Duodenal mucosa (tissue), 2 donors: ENCODE data around the gene TRPM2.

Experiments used
- H3K27ac ChIP-seq: one replicate; pipeline ENCODE4 v1.7.0; 2013; ENCODE audit warnings: low read depth, low read length
- H3K27me3 ChIP-seq, 2 donors: one replicate each; pipeline ENCODE4 v1.7.0; 2013; ENCODE audit warnings: low read length in 2 of 2, control low read depth in 1 of 2; ENCODE audit not compliant: insufficient read depth in 2 of 2, control insufficient read depth in 1 of 2
- H3K36me3 ChIP-seq, 2 donors: one replicate each; pipeline ENCODE4 v1.7.0; 2013; ENCODE audit warnings: low read length in 2 of 2, control low read depth in 1 of 2; ENCODE audit not compliant: insufficient read depth in 2 of 2, control insufficient read depth in 1 of 2
- H3K4me1 ChIP-seq, 2 donors: one replicate each; pipeline ENCODE4 v1.7.0; 2013; ENCODE audit warnings: low read length in 2 of 2, control low read depth in 1 of 2; ENCODE audit not compliant: insufficient read depth in 2 of 2, control insufficient read depth in 1 of 2
- H3K4me3 ChIP-seq, 2 donors: one replicate each; pipeline ENCODE4 v1.7.0; 2013; ENCODE audit warnings: low read length in 2 of 2, low read depth in 1 of 2
- H3K9ac ChIP-seq, 2 donors: one replicate each; pipeline ENCODE4 v1.7.0; 2013; ENCODE audit warnings: low read length in 2 of 2, low read depth in 1 of 2
- H3K9me3 ChIP-seq, 2 donors: one replicate each; pipeline ENCODE4 v1.7.0; 2013; ENCODE audit warnings: low read length in 2 of 2, control low read depth in 1 of 2; ENCODE audit not compliant: control insufficient read depth in 1 of 2

The TRPM2 gene

DNA sequence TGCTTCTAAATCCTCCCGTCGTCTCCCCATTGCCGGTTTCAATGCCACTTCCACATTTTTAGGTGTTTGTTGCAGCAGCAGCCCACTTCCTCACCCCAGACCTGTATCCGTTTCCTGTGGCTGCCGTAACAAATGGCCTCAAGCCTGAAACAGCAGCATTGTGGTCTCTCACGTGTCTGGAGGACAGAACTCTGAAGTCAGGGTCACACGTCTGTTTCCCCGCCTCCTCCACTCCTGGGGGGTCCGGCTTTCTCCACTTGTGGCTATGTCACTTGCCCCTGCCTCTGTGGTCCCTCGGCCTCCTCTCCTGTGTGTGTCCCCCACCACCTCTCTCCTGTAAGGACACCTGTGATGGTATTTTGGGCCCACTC is 21.8 kb downstream of the TRPM2 start:
- Histone ChIP-seq H3K4me1 (peaks cover 0 to 18% of the 10 kb centered on the region in 2 donors), H3K9ac (no peak overlapping the region), H3K27ac (no peak overlapping the region), H3K9me3 (no peaks in the 10 kb centered on the region), H3K36me3 (peaks cover 0 to 3% of the 10 kb centered on the region in 2 donors), H3K4me3 (no peak overlapping the region), H3K27me3 (peaks cover 2 to 4% of the 10 kb centered on the region in 2 donors)

DNA sequence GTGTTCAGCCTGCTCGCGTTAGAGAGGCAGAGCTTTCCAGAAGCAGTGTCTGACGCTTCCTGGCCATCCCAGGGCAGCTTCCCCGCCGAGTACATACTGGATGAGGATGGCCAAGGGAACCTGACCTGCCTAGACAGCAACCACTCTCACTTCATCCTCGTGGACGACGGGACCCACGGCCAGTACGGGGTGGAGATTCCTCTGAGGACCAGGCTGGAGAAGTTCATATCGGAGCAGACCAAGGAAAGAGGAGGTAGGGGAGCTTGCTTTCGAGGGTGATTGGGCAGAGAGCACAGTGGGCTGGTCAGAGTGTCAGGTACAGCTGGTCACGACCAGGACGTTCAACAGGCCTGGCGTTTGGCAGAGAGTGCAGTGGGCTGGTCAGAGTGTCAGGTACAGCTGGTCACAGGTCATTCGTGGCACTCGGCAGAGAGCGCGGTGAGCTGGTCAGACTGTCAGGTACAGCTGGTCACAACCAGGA is 22.4 kb downstream of the TRPM2 start:
- no peak overlapping the region for H3K4me3 ChIP-seq
- peaks cover 0 to 3% of the 10 kb centered on the region in 2 donors for H3K36me3 ChIP-seq
- H3K9me3 ChIP-seq, result no peaks in the 10 kb centered on the region
- H3K9ac ChIP-seq, result no peak overlapping the region
- H3K4me1 ChIP-seq, result peaks cover 0 to 18% of the 10 kb centered on the region in 2 donors
- H3K27me3 ChIP-seq, result peaks cover 0 to 2% of the 10 kb centered on the region in 2 donors
- H3K27ac ChIP-seq, result no peak overlapping the region

DNA sequence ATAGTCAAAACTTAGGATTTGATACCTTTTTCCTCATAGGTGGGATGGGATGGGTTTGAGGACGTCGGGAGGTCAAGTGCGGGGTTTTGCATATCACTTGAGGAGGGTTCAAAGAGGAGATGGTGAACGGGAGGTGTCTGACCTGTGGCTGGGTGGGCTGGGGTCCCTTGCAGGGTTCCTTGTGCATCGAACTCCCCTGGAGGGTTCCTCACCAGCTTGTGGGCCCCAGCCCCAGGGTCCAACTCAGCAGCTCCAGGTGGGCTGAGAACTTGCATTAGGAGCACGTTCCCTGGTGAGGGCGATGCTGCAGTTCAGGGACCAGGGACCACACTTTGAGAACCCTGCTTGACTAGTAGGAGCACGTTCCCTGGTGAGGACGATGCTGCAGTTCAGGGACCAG is 23.2 kb downstream of the TRPM2 start:
- Histone ChIP-seq H3K27ac (no peak overlapping the region), H3K9me3 (no peaks in the 10 kb centered on the region), H3K36me3 (peaks cover 0 to 3% of the 10 kb centered on the region in 2 donors), H3K4me3 (no peak overlapping the region), H3K9ac (no peak overlapping the region), H3K27me3 (peaks cover 0 to 2% of the 10 kb centered on the region in 2 donors), H3K4me1 (peaks cover 0 to 18% of the 10 kb centered on the region in 2 donors)

DNA sequence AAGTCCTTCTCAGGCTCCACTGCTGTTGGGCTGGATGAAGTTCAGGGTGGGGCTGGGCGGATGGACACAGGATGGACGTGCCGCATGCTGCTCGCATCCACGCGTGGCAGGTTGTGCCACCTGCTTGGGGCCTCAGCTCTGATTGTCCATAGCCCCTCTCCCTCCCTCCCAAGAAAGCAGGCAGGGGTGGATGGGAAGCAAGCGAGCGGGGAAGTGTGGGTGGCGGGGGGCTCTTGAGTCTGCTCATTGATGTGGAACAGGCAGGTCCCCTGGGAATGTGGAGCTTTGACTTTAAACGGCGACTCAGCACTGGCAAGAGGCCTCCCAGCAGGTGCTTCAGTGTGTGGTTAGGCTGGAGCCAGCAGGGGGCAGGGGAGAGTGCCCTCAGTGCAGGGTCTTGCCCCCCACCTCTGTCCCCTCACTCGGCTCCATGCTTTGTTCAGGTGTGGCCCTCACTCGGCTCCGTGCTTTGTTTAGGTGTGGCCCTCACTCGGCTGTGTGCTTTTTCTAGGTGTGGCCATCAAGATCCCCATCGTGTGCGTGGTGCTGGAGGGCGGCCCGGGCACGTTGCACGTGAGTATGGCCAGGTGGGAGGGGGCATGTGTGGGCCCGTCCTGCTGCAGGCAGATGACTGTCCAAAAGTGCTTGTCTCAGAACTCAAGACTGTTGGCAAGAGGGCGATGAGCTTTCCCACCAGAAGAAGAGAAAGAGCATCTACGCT is 23.9 kb downstream of the TRPM2 start:
- Histone ChIP-seq H3K27me3 (peaks cover 0 to 2% of the 10 kb centered on the region in 2 donors), H3K4me3 (no peak overlapping the region), H3K9ac (no peak overlapping the region), H3K4me1 (peaks cover 0 to 18% of the 10 kb centered on the region in 2 donors), H3K27ac (no peak overlapping the region), H3K9me3 (no peaks in the 10 kb centered on the region), H3K36me3 (peaks cover 0 to 3% of the 10 kb centered on the region in 2 donors)

DNA sequence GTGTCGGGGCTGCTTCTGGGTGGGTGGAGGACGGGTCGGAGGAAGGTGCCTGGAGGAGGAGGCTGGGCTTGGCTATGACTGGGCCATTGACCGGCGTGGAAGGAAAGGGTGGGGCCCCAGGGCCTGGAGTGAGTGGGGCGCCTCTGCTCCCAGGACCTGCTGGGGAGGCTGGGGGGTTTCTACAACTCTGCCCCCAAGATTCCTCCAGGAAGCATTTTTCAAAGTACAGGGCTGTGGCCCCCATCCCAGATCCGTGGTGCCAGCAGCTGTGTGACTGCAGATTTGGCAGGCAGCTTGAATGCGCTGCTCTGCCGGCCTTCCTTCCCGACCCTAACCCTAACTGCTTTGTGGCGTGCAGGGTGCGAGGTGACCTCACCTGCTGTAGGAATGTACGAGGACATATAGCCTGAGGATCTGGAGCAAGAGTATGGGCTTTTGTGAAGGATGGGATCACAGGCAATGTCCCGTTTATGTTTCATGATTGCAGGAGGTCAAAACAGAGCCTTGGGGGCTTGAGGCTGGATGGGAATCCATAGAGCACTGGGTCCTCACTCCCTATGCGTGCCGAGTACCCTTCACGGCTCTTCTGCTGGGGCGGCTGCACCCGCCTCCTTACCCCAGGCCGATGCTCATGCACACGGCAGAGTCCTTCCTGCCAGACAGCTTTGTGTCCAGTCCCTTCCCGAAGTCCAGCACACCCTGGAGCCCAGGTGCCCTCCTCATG is 24.7 kb downstream of the TRPM2 start:
- H3K9me3 ChIP-seq, result no peaks in the 10 kb centered on the region
- H3K27me3 ChIP-seq, result peaks cover 0 to 2% of the 10 kb centered on the region in 2 donors
- H3K36me3 ChIP-seq, result peaks cover 0 to 3% of the 10 kb centered on the region in 2 donors
- no peak overlapping the region for H3K27ac ChIP-seq
- no peak overlapping the region for H3K4me3 ChIP-seq
- H3K4me1 ChIP-seq, result peaks cover 0 to 18% of the 10 kb centered on the region in 2 donors
- no peak overlapping the region for H3K9ac ChIP-seq

DNA sequence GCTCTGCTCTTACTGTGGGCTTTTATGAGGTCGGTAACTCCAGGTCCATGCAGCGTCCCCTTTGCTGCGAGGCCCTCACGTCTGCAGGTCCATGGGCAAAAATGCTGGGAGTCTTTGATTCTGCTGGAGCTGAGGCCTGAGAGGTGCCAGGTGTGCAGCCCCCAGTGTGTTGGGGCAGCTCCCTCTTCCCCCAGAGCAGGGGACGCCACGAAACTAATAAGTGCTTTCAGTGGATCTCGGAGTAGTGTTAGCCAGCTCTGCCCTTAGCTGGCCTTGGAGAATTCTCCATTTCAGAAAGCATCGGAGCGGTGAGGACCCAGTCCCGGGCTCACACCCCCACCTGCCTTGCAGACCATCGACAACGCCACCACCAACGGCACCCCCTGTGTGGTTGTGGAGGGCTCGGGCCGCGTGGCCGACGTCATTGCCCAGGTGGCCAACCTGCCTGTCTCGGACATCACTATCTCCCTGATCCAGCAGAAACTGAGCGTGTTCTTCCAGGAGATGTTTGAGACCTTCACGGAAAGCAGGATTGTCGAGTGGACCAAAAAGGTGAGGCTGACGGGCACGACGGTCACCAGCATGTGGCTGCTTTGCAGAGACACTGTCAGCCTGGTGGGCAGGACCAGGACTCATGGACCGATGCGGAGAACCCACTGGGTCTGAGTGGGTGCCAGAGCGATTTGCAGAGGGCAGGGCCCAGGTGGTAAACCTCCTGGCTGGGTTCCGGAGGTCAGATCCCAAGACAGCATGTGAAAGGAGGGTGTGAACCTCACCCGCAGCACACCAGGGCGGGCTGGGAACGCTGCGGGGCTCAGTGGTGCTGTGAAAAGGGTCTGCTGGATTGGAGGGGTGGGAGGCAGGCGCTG is 25.5 kb downstream of the TRPM2 start:
- Histone ChIP-seq H3K9me3 (no peaks in the 10 kb centered on the region), H3K27me3 (peaks cover 0 to 2% of the 10 kb centered on the region in 2 donors), H3K9ac (no peak overlapping the region), H3K27ac (no peak overlapping the region), H3K4me1 (peaks cover 0 to 18% of the 10 kb centered on the region in 2 donors), H3K36me3 (peaks cover 0 to 3% of the 10 kb centered on the region in 2 donors), H3K4me3 (no peak overlapping the region)

DNA sequence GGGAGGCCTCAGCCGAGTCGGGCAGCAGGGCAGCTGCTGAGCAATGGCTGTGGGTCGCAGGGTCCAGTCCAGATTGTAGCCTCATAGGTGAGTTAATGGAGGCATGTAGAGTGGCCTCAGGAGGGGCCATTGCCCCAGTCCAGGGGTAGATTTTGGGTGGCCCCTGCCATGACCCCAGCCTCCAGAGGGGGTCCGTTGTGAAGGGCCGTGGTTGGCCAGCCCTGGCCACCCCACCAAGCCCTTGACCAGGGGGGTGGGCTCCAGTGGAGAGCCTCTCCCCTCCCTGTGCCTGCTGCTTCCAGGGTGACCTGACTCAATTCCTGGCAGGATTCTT is 26.1 kb downstream of the TRPM2 start:
- peaks cover 0 to 2% of the 10 kb centered on the region in 2 donors for H3K27me3 ChIP-seq
- peaks cover 0 to 3% of the 10 kb centered on the region in 2 donors for H3K36me3 ChIP-seq
- H3K9ac ChIP-seq, result no peak overlapping the region
- peaks cover 0 to 15% of the 10 kb centered on the region in 2 donors for H3K4me1 ChIP-seq
- peaks cover 0 to 4% of the 10 kb centered on the region in 2 donors for H3K9me3 ChIP-seq
- H3K4me3 ChIP-seq, result no peak overlapping the region
- H3K27ac ChIP-seq, result no peak overlapping the region

DNA sequence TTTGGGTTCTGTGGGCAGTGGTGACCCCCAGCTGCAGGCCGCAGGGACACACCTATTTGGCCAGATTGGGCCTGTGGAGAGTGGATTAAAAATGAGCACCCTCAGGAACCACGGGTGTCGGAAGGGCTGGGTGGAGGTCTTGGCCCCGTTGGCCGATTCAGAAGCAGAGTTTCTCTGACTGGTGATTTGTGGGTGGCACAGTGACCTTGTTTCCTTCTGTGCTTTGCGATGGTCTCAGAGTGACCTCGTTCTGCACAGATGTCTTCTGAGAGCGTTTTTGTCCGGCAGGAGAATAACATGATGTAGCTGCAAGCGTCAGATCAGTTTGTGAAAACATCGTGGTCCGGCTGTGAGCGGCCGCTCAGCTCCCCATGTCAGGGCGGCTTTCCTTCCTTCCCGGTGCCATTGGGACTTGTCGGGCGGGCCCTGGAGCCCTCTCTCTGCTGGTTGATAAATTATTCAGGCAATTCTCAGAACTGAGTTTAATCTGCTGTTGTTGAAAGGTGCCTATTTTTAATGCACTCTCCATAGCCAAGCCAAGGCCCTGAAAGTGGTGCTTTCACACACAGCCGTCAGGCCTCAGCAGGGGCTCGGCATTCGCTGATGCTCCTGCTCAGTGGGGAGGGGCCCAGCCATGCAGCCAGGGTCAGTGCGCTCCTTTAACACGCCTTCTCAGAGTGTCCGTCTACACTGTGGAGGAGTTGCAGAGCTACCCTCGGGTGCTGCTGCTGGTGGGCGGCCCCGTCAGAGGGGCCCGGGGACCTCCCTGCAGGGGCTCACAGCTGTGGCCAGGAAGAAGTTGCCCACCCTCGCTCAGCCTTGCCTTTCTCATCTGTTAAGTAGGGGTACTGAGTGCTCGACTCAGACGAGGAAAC is 26.8 kb downstream of the TRPM2 start:
- Histone ChIP-seq H3K9me3 (peaks cover 4 to 11% of the 10 kb centered on the region in 2 donors), H3K9ac (no peak overlapping the region), H3K4me3 (no peak overlapping the region), H3K27ac (no peak overlapping the region), H3K27me3 (peaks cover 0 to 2% of the 10 kb centered on the region in 2 donors), H3K4me1 (peaks cover 0 to 10% of the 10 kb centered on the region in 2 donors), H3K36me3 (peaks cover 0 to 3% of the 10 kb centered on the region in 2 donors)

DNA sequence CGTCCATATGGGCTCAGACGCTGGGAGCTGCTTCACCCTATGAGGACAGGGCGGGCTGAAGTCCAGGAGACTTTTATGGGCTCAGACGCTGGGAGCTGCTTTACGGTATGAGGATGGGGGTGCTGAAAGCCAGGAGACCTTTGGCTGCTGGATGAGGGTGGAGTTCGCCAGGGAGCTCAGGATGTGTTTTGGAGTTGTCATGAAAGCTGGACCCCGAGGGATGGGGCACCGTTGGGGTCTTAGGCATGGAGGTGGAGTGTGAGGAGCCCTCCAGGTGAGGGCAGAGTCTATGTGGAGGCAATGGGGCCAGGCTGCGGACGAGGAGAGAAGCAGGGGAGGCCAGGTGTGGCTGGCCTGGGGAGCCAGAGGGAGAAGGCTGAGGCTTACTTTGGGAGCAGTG is 27.5 kb downstream of the TRPM2 start:
- Histone ChIP-seq H3K9ac (no peak overlapping the region), H3K36me3 (peaks cover 0 to 3% of the 10 kb centered on the region in 2 donors), H3K27ac (no peak overlapping the region), H3K27me3 (peaks cover 0 to under 1% of the 10 kb centered on the region in 2 donors), H3K4me1 (peaks cover 0 to 3% of the 10 kb centered on the region in 2 donors), H3K9me3 (peaks cover 4 to 16% of the 10 kb centered on the region in 2 donors), H3K4me3 (no peak overlapping the region)
